Activated CD4-positive, alpha-beta memory T cell treated with anti-CD3 and anti-CD28 coated beads for 36 hours (primary cell): ENCODE measurements around the gene CNOT6L. TPM values are rescaled to one million over a fixed set of nuclear protein-coding genes. Genes with fewer than 3 reads are reported as not detected.
A peak's percentile ranks its signal among the peaks of the same experiment; 100 is the strongest.

Experiments
- CTCF ChIA-PET: fragments of 350-600 bp; sonication (Branson Sonifier 250); formaldehyde crosslinking; loops from one replicate; lab custom pipeline; 2021; ENCODE audit warnings: antibody characterized with exemption, inconsistent platforms; lab: Charles Lee
- POLR2A ChIA-PET: fragments of 350-600 bp; sonication (Branson Sonifier 250); formaldehyde crosslinking; loops from one replicate; lab custom pipeline; 2021; ENCODE audit warnings: antibody characterized with exemption; lab: Charles Lee
- DNase-seq: peaks from one replicate; pipeline ENCODE4 v3.0.0-alpha.2; 2020
- H3K27ac Mint-ChIP-seq: one replicate; pipeline ENCODE4 v1.8.0; 2021; ENCODE audit warnings: mixed read lengths
- H3K27me3 Mint-ChIP-seq: one replicate; pipeline ENCODE4 v1.8.0; 2021; ENCODE audit warnings: mixed read lengths
- H3K36me3 Mint-ChIP-seq: one replicate; pipeline ENCODE4 v1.8.0; 2021; ENCODE audit warnings: mixed read lengths
- H3K4me1 Mint-ChIP-seq: one replicate; pipeline ENCODE4 v1.8.0; 2021; ENCODE audit warnings: low read depth, mixed read lengths
- H3K4me3 Mint-ChIP-seq: one replicate; pipeline ENCODE4 v1.8.0; 2021; ENCODE audit warnings: mild to moderate bottlenecking, mixed read lengths
- H3K9me3 Mint-ChIP-seq: one replicate; pipeline ENCODE4 v1.8.0; 2021; ENCODE audit warnings: mixed read lengths
- intact Hi-C: fragments of 100-400 bp; cut with micrococcal nuclease; formaldehyde crosslinking; loops from one replicate; pipeline ENCODE4 v1.15.1; 2023
- total RNA-seq, 2 experiments: library from RNA; stranded (reverse); gene quantifications; one replicate each; pipeline ENCODE4 v1.2.3, GENCODE V29; 2021

Gene CNOT6L
- total RNA-seq, 2 experiments from 2014 or later = 106 to 111 TPM

- peak; percentile 43 for DNase-seq
- ChIA-PET POLR2A (interaction anchor here (0.9 to 6.0 kb wide), 10 partner anchors 14 to 955 kb away, joined by 3 to 229 read pairs (median 6); partner anchors contain the start of genes BMP2K and MRPL1), CTCF (interaction anchor here (0.6 to 5.7 kb wide), 2 partner anchors 38 to 41 kb away, joined by 3 to 54 read pairs; partner anchors contain the start of gene MRPL1)
- intact Hi-C loops = loop anchor here (1.0 to 10.0 kb wide), 7 partner anchors 24 to 746 kb away; partner anchors contain the start of genes CCNI and MRPL1
- H3K36me3 Mint-ChIP-seq = peaks cover 15% of the 10 kb centered on the region
- H3K4me1 Mint-ChIP-seq = peaks cover 43% of the 10 kb centered on the region
- H3K27ac Mint-ChIP-seq = peak overlapping the region; percentile 94
- H3K9me3 Mint-ChIP-seq = no peaks in the 10 kb centered on the region
- peaks cover 2% of the 10 kb centered on the region for H3K27me3 Mint-ChIP-seq
- peak overlapping the region; percentile 97 for H3K4me3 Mint-ChIP-seq
Observed at GRCh38 chr4:77820649-77821561, 1.7 kb upstream of the CNOT6L start.

GRCh38 chr4:77819843-77820648 is 878 bp upstream of the CNOT6L start:
- POLR2A ChIA-PET = interaction anchor here (0.6 to 6.0 kb wide), 13 partner anchors 12 to 956 kb away, joined by 3 to 229 read pairs (median 4); partner anchors contain the start of genes BMP2K and MRPL1
- peaks cover 47% of the 10 kb centered on the region for H3K4me1 Mint-ChIP-seq
- peak overlapping the region; percentile 94 for H3K27ac Mint-ChIP-seq
- H3K9me3 Mint-ChIP-seq = no peaks in the 10 kb centered on the region
- H3K27me3 Mint-ChIP-seq = peaks cover 2% of the 10 kb centered on the region
- peaks cover 15% of the 10 kb centered on the region for H3K36me3 Mint-ChIP-seq
- peak overlapping the region; percentile 97 for H3K4me3 Mint-ChIP-seq
- peak; percentile 97 for DNase-seq
- intact Hi-C loops = loop anchor here (1.0 to 10.0 kb wide), 6 partner anchors 42 to 745 kb away; partner anchors contain the start of genes CCNI and MRPL1
- CTCF ChIA-PET = interaction anchor here (0.6 to 5.7 kb wide), 2 partner anchors 39 to 42 kb away, joined by 3 to 54 read pairs; partner anchors contain the start of gene MRPL1

DNA sequence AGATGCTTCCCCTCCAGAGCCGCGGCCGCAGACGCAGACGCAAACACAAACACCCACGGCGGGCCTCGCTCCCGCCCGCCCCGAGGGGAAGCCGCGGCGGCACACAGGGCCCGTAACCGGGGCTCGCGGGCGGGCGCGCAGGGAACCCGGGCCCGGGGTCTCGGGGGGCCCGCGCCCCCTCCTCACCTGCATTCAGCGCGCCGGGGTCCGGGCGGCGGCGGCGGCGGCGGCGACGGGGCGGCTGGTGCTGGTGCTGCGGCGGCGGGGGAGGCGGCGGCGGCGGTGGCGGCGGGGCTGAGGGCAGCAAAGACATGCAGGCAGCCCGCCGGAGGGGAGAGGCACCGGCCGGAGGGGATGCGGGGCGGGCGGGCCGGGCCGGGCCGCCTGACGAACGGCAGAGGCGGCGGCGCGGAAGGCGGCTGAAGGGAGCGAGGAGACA is 255 bp upstream of the CNOT6L start:
- H3K27me3 Mint-ChIP-seq = peaks cover 2% of the 10 kb centered on the region
- peak overlapping the region; percentile 100 for H3K27ac Mint-ChIP-seq
- peaks cover 15% of the 10 kb centered on the region for H3K36me3 Mint-ChIP-seq
- no peaks in the 10 kb centered on the region for H3K9me3 Mint-ChIP-seq
- ChIA-PET POLR2A (interaction anchor here (0.6 to 6.0 kb wide), 12 partner anchors 11 to 957 kb away, joined by 3 to 229 read pairs (median 6); partner anchors contain the start of genes BMP2K and MRPL1), CTCF (interaction anchor here (5.7 kb wide), 1 partner anchor 42 kb away, joined by 54 read pairs; the partner anchor contains the start of gene MRPL1)
- DNase-seq = no peak
- peaks cover 48% of the 10 kb centered on the region for H3K4me1 Mint-ChIP-seq
- peak overlapping the region; percentile 100 for H3K4me3 Mint-ChIP-seq
- intact Hi-C loops = loop anchor here (2.0 kb wide), 1 partner anchor 85 kb away; no protein-coding TSS in a partner anchor

GRCh38 chr4:77818073-77818601 is 1.0 kb downstream of the CNOT6L start:
- POLR2A ChIA-PET = interaction anchor here (0.8 to 6.0 kb wide), 8 partner anchors 10 to 743 kb away, joined by 3 to 229 read pairs (median 12); partner anchors contain the start of genes CCNI and MRPL1
- intact Hi-C loops = loop anchor here (1.0 to 2.0 kb wide), 3 partner anchors 8 to 83 kb away; no protein-coding TSS in a partner anchor
- Mint-ChIP-seq H3K27me3 (peaks cover 2% of the 10 kb centered on the region), H3K4me3 (peak overlapping the region; percentile 92), H3K9me3 (no peaks in the 10 kb centered on the region), H3K4me1 (peaks cover 55% of the 10 kb centered on the region), H3K36me3 (peaks cover 15% of the 10 kb centered on the region), H3K27ac (peak overlapping the region; percentile 96)
- peak; percentile 70 for DNase-seq
- CTCF ChIA-PET = interaction anchor here (0.6 to 5.7 kb wide), 13 partner anchors 8 to 353 kb away, joined by 3 to 54 read pairs (median 4); partner anchors contain the start of gene MRPL1

DNA sequence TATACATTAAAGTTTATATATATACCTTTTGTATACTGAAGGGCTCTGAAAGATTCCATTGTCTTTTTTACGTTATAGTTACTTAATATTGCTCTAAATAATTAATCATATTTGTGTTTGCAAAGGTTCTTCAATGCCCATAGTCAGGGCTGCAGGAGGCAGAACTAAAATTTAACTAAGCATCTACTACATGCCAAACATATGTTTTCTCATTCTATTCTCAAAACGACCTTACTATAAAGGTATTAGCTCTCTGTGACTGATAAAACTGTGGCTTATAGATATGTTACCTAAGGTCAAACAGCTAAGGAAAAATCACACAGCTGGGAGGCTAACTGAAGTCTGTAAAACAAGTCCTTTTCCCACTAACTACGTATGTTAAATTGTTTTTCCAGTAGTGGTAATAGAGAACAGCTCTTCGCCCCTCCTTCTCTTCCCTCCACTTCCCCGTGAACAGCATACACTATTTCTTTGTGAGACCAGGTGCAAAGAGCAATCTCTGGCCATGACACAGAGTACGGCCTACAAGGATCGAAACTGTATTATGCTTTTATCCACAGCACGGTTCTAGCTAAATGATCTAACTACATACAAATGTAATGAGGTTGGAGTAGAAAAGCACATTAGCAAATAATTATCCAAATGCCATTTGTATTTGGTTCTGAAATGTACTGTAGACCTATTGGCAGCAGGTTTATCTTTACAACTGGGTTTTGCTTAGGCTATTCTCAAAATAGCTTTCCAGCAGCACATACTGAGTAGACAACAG is 1.7 kb downstream of the CNOT6L start:
- DNase-seq = no peak
- Mint-ChIP-seq H3K27me3 (peaks cover 2% of the 10 kb centered on the region), H3K4me1 (peaks cover 57% of the 10 kb centered on the region), H3K9me3 (no peaks in the 10 kb centered on the region), H3K27ac (peak overlapping the region; percentile 96), H3K36me3 (peaks cover 16% of the 10 kb centered on the region), H3K4me3 (peak overlapping the region; percentile 92)
- intact Hi-C loops = loop anchor here (1.0 to 2.0 kb wide), 3 partner anchors 7 to 83 kb away; no protein-coding TSS in a partner anchor
- POLR2A ChIA-PET = interaction anchor here (0.7 to 6.0 kb wide), 9 partner anchors 9 to 742 kb away, joined by 3 to 229 read pairs (median 12); partner anchors contain the start of genes CCNI and MRPL1
- CTCF ChIA-PET = interaction anchor here (0.6 to 5.7 kb wide), 14 partner anchors 9 to 352 kb away, joined by 3 to 54 read pairs (median 4); partner anchors contain the start of gene MRPL1

DNA sequence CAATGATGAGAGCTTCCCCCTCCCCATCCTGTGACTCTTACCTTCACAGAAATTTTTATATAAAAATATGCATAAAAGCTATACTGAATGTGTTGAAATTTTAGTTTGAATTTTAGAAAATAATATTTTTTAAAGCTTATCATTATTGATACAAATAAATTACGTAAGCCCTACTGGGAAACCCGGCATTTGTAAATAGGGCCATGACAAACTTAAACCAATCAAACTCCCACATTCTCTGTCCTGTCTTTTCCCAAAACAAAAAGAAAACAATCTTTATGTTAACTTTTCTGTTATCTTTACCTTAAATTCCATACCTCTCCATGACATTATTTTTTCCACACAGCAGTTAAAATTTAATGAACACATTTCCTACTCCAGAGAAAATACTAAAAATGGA is 2.6 kb downstream of the CNOT6L start:
- DNase-seq = no peak
- ChIA-PET POLR2A (interaction anchor here (0.6 to 6.0 kb wide), 4 partner anchors 12 to 44 kb away, joined by 3 to 229 read pairs (median 13); partner anchors contain the start of gene MRPL1), CTCF (interaction anchor here (1.0 to 5.7 kb wide), 3 partner anchors 34 to 81 kb away, joined by 3 to 54 read pairs (median 5); partner anchors contain the start of gene MRPL1)
- Mint-ChIP-seq H3K4me1 (peaks cover 58% of the 10 kb centered on the region), H3K27ac (peak overlapping the region; percentile 96), H3K4me3 (no peak overlapping the region), H3K9me3 (no peaks in the 10 kb centered on the region), H3K27me3 (peaks cover 2% of the 10 kb centered on the region), H3K36me3 (peaks cover 18% of the 10 kb centered on the region)
- intact Hi-C loops = no loop called here

- ChIA-PET POLR2A (no interaction called here), CTCF (no interaction called here)
- Mint-ChIP-seq H3K27me3 (peaks cover 2% of the 10 kb centered on the region), H3K36me3 (peaks cover 23% of the 10 kb centered on the region), H3K27ac (peak overlapping the region; percentile 28), H3K4me1 (peaks cover 61% of the 10 kb centered on the region), H3K9me3 (no peaks in the 10 kb centered on the region), H3K4me3 (no peak overlapping the region)
- intact Hi-C loops = no loop called here
- DNase-seq = no peak
Observed at GRCh38 chr4:77815636-77816035, 3.5 kb downstream of the CNOT6L start.

- H3K4me3 Mint-ChIP-seq = no peak overlapping the region
- H3K36me3 Mint-ChIP-seq = peaks cover 12% of the 10 kb centered on the region
- ChIA-PET POLR2A (no interaction called here), CTCF (no interaction called here)
- H3K27ac Mint-ChIP-seq = peak overlapping the region; percentile 39
- DNase-seq = no peak
- H3K4me1 Mint-ChIP-seq = peaks cover 66% of the 10 kb centered on the region
- H3K9me3 Mint-ChIP-seq = no peaks in the 10 kb centered on the region
- intact Hi-C loops = no loop called here
- H3K27me3 Mint-ChIP-seq = no peaks in the 10 kb centered on the region
Observed at GRCh38 chr4:77805840-77806239, 13.3 kb downstream of the CNOT6L start.

GRCh38 chr4:77804471-77804870 is 14.7 kb downstream of the CNOT6L start:
- intact Hi-C loops = loop anchor here (5.0 kb wide), 1 partner anchor 58 kb away; the partner anchor contains the start of gene MRPL1
- DNase-seq = no peak
- Mint-ChIP-seq H3K27me3 (no peaks in the 10 kb centered on the region), H3K27ac (no peak overlapping the region), H3K9me3 (no peaks in the 10 kb centered on the region), H3K4me3 (no peak overlapping the region), H3K36me3 (peaks cover 9% of the 10 kb centered on the region), H3K4me1 (peaks cover 70% of the 10 kb centered on the region)
- POLR2A ChIA-PET = no interaction called here
- CTCF ChIA-PET = no interaction called here

DNA sequence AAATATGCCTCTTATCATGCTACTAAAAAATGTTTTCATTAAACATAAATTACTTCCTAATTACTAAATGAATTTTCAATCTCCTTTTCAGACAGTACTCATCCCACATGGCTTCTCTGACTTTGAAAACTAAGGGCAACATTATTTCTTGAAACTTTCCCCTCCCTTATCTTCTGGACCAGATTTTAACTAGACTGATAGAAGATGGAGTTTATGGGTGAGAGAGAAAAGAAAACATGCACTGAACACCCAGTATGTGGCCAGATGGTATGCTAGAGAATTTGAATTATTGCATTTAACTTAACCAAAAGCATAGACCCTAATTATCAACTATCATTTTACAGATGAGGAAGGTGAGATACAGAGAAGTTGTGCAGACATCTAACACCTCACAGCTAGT is 16.8 kb downstream of the CNOT6L start:
- H3K9me3 Mint-ChIP-seq = no peaks in the 10 kb centered on the region
- intact Hi-C loops = loop anchor here (5.0 kb wide), 1 partner anchor 60 kb away; the partner anchor contains the start of gene MRPL1
- no peak for DNase-seq
- peaks cover 9% of the 10 kb centered on the region for H3K36me3 Mint-ChIP-seq
- H3K4me1 Mint-ChIP-seq = peaks cover 72% of the 10 kb centered on the region
- peak overlapping the region; percentile 34 for H3K27ac Mint-ChIP-seq
- H3K4me3 Mint-ChIP-seq = no peak overlapping the region
- ChIA-PET POLR2A (no interaction called here), CTCF (no interaction called here)
- no peaks in the 10 kb centered on the region for H3K27me3 Mint-ChIP-seq
